ENCODE measurements around the gene GAB2.

GAB2 gene

DNA sequence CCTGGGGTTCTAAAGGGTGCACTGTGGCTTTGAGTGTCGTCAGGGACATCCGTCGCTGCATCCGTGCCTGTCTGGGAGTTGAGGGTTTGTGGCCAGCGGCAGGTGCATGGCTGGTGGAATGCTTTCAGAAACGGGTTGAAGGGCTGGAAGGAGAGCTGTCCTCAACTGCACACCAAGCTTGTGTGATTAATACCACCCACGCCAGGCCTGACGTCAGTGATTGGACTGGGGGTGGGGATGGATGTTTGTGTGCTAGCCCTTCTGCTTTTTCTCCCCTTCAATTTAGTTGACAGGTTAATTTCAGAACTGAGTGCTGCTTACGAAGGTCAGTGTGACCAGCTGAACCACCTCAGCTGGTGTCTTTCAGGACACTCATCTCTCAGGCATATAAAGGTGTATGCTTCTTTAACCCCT, 3.2 kb upstream of the GAB2 start:
- H3K4me3 Mint-ChIP-seq = peak overlapping the region; percentile 70
- H3K36me3 Mint-ChIP-seq (ENCODE audit: low read depth) = peaks cover 20% of the 10 kb centered on the region
- no peaks in the 10 kb centered on the region for H3K27me3 Mint-ChIP-seq (ENCODE audit: low read depth)
- peaks cover 60% of the 10 kb centered on the region for H3K4me1 Mint-ChIP-seq (ENCODE audit: low read depth)
- H3K27ac Mint-ChIP-seq = peak overlapping the region; percentile 74
- no peaks in the 10 kb centered on the region for H3K9me3 Mint-ChIP-seq
- DNase-seq (ENCODE audit: low spot score) = peak; percentile 80

GRCh38 chr11:78420255-78420764, 2.7 kb upstream of the GAB2 start:
- no peaks in the 10 kb centered on the region for H3K27me3 Mint-ChIP-seq (ENCODE audit: low read depth)
- peaks cover 24% of the 10 kb centered on the region for H3K36me3 Mint-ChIP-seq (ENCODE audit: low read depth)
- no peaks in the 10 kb centered on the region for H3K9me3 Mint-ChIP-seq
- peak overlapping the region; percentile 74 for H3K27ac Mint-ChIP-seq
- DNase-seq (ENCODE audit: low spot score) = peak; percentile 44
- peaks cover 61% of the 10 kb centered on the region for H3K4me1 Mint-ChIP-seq (ENCODE audit: low read depth)
- peak overlapping the region; percentile 70 for H3K4me3 Mint-ChIP-seq

GRCh38 chr11:78419327-78419726, 1.7 kb upstream of the GAB2 start:
- Mint-ChIP-seq H3K4me3 (peak overlapping the region; percentile 91), H3K9me3 (no peaks in the 10 kb centered on the region), H3K27me3 (ENCODE audit: low read depth) (no peaks in the 10 kb centered on the region), H3K4me1 (ENCODE audit: low read depth) (peaks cover 56% of the 10 kb centered on the region), H3K36me3 (ENCODE audit: low read depth) (peaks cover 22% of the 10 kb centered on the region), H3K27ac (peak overlapping the region; percentile 91)
- no peak for DNase-seq (ENCODE audit: low spot score)

- peak overlapping the region; percentile 91 for H3K27ac Mint-ChIP-seq
- H3K27me3 Mint-ChIP-seq (ENCODE audit: low read depth) = no peaks in the 10 kb centered on the region
- peak overlapping the region; percentile 91 for H3K4me3 Mint-ChIP-seq
- no peaks in the 10 kb centered on the region for H3K9me3 Mint-ChIP-seq
- peaks cover 53% of the 10 kb centered on the region for H3K4me1 Mint-ChIP-seq (ENCODE audit: low read depth)
- no peak for DNase-seq (ENCODE audit: low spot score)
- peaks cover 22% of the 10 kb centered on the region for H3K36me3 Mint-ChIP-seq (ENCODE audit: low read depth)
Observed at GRCh38 chr11:78418584-78419211, 1.1 kb upstream of the GAB2 start.

DNA sequence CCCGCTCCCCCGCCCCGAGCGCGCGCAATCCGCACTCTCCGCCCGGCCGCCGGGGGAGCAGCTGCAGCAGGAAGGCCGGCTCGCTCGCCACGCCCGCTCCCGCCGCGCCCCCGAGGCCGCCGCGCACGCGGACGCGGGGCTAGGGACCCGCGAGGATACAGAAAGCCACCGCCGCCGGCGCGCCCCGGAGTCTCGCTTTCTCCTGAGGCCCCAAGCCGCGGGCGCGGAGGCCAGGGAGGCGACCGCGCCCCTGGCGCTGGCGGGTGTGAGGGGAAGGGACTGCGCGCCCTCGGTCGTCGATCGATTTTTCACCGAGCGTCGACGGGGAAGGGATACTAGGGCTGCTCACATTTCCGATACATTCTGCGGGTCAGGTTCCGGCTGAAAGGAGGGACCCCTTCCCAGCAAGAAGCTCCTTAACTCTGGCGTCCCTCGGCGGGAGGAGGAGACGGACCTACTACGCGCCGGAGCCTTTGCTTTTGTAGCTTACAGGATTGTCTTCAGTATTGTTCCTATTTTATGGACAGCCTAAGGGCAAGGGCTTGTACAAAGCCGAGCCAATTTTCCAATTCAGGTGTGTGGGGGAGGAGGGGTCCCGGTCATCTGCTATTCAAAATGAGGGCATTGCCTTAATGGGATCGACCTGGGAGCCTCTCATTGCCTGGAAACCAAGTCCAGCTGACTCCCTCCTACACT, 416 bp upstream of the GAB2 start:
- H3K27me3 Mint-ChIP-seq (ENCODE audit: low read depth) = no peaks in the 10 kb centered on the region
- H3K4me3 Mint-ChIP-seq = peak overlapping the region; percentile 91
- peaks cover 28% of the 10 kb centered on the region for H3K36me3 Mint-ChIP-seq (ENCODE audit: low read depth)
- H3K27ac Mint-ChIP-seq = peak overlapping the region; percentile 91
- peak; percentile 88 for DNase-seq (ENCODE audit: low spot score)
- no peaks in the 10 kb centered on the region for H3K9me3 Mint-ChIP-seq
- peaks cover 59% of the 10 kb centered on the region for H3K4me1 Mint-ChIP-seq (ENCODE audit: low read depth)

DNA sequence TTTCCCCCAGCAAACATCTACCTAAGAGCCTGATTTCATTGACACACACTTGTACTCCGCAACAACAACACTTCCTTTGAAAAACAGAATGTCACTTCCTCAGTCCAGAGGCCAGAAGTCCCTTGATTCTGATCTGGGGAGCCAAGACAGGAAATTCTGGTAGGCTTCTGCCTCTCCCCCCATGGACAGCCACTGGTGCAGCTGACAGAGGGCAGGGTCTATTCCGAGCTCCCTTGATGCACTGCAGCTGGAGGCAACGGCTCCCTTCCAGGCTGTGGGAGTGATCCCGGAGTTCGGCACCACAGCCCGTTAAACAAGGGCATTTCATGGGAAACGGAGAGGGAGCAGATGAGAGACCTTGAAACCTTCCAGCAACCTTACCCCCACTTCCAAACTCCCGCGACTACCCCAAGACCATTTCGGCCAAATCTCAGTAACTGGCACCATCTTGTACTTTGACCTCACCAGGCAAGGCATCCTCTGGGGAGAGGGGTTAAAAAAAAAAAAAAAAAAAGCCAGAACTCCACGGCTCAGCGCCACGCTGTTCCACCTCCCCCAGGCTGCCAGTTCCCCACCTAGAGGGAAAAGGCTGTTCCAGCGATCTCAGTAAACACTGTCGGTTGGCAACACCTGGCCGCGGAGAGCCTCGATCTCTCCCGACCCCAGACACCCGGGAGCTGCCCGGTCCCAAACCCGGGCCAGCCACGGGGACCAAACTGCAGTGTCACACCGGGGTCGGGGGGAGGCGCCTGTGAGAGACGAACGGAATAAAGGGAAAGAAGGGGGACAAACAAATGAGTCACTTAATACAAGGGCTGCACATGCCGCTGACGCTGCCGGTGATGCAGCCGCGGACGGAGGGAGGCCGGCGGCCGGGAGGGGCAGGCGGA, 1.1 kb downstream of the GAB2 start:
- Mint-ChIP-seq H3K36me3 (ENCODE audit: low read depth) (peaks cover 35% of the 10 kb centered on the region), H3K9me3 (peaks cover under 1% of the 10 kb centered on the region), H3K4me3 (peak overlapping the region; percentile 99), H3K4me1 (ENCODE audit: low read depth) (peaks cover 61% of the 10 kb centered on the region), H3K27ac (peak overlapping the region; percentile 97), H3K27me3 (ENCODE audit: low read depth) (no peaks in the 10 kb centered on the region)
- peak; percentile 86 for DNase-seq (ENCODE audit: low spot score)

- Mint-ChIP-seq H3K36me3 (ENCODE audit: low read depth) (peaks cover 43% of the 10 kb centered on the region), H3K9me3 (peaks cover 5% of the 10 kb centered on the region), H3K4me3 (peak overlapping the region; percentile 99), H3K27me3 (ENCODE audit: low read depth) (no peaks in the 10 kb centered on the region), H3K4me1 (ENCODE audit: low read depth) (peaks cover 55% of the 10 kb centered on the region), H3K27ac (peak overlapping the region; percentile 78)
- DNase-seq (ENCODE audit: low spot score) = no peak
Observed at GRCh38 chr11:78415338-78415737, 2.3 kb downstream of the GAB2 start.

DNA sequence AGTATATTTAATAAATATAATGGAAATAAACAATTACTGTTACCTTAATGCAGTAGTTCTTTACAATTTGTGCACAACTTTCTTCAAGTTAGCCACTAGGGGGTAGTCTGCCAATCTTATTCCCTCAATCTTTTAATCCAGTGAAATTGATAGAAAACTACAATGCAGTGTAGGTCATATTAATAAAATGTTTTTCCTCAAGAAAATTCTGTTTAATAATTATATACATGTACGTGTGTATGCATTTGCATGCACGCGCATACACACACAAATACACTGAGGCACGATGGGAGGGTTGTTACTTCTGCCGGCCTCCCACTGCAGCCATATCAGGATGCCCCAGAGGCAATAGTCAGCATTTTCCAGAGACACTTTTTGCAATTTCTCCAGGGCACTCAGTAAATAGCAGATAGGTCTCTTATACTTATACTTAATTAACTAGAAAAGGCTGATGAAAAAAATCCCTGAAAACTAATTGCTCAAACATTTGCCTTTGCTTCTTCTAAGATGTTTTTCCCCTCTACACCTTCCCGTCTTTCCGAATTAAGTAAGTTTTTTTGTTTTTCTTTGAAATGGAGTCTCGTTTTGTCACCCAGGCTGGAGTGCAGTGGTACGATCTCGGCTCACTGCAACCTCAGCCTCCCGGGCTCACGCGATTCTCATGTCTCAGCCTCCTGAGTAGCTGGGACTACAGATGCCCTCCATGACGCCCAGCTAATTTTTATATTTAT, 3.1 kb downstream of the GAB2 start:
- peaks cover 10% of the 10 kb centered on the region for H3K9me3 Mint-ChIP-seq
- no peaks in the 10 kb centered on the region for H3K27me3 Mint-ChIP-seq (ENCODE audit: low read depth)
- peak overlapping the region; percentile 99 for H3K4me3 Mint-ChIP-seq
- no peak for DNase-seq (ENCODE audit: low spot score)
- peaks cover 52% of the 10 kb centered on the region for H3K36me3 Mint-ChIP-seq (ENCODE audit: low read depth)
- H3K4me1 Mint-ChIP-seq (ENCODE audit: low read depth) = peaks cover 49% of the 10 kb centered on the region
- peak overlapping the region; percentile 27 for H3K27ac Mint-ChIP-seq

GRCh38 chr11:78408619-78409018, 9.0 kb downstream of the GAB2 start:
- DNase-seq (ENCODE audit: low spot score) = no peak
- no peak overlapping the region for H3K27ac Mint-ChIP-seq
- H3K27me3 Mint-ChIP-seq (ENCODE audit: low read depth) = no peaks in the 10 kb centered on the region
- peaks cover 45% of the 10 kb centered on the region for H3K4me1 Mint-ChIP-seq (ENCODE audit: low read depth)
- H3K9me3 Mint-ChIP-seq = peaks cover 41% of the 10 kb centered on the region
- no peak overlapping the region for H3K4me3 Mint-ChIP-seq
- H3K36me3 Mint-ChIP-seq (ENCODE audit: low read depth) = peaks cover 84% of the 10 kb centered on the region

- Mint-ChIP-seq H3K27ac (no peak overlapping the region), H3K27me3 (ENCODE audit: low read depth) (no peaks in the 10 kb centered on the region), H3K4me1 (ENCODE audit: low read depth) (peaks cover 37% of the 10 kb centered on the region), H3K4me3 (peak overlapping the region; percentile 29), H3K36me3 (ENCODE audit: low read depth) (peaks cover 74% of the 10 kb centered on the region), H3K9me3 (peaks cover 41% of the 10 kb centered on the region)
- DNase-seq (ENCODE audit: low spot score) = no peak
Observed at GRCh38 chr11:78406568-78407196, 10.9 kb downstream of the GAB2 start.

DNA sequence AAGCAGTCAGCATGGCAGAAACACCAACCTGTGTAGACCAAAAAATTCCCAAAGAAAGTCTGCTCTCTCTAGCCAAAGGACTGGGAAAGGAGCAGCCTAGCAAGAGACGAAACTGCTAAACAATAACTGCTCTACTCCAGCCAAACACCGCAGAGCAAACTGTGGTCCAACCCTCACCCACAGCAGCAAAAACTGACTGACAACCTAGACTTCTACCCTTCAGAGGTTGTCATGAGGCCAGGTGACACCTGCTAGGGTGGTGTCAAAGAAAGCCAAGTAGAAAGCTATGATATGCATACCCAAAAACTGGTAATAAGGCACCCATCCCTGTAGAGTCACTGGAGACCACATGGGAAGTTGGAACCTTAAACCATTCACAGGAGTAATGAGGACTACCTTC, 11.8 kb downstream of the GAB2 start:
- Mint-ChIP-seq H3K27me3 (ENCODE audit: low read depth) (no peaks in the 10 kb centered on the region), H3K4me1 (ENCODE audit: low read depth) (peaks cover 41% of the 10 kb centered on the region), H3K36me3 (ENCODE audit: low read depth) (peaks cover 76% of the 10 kb centered on the region), H3K27ac (no peak overlapping the region), H3K4me3 (no peak overlapping the region), H3K9me3 (peaks cover 37% of the 10 kb centered on the region)
- DNase-seq (ENCODE audit: low spot score) = no peak

GRCh38 chr11:78403781-78404180, 13.8 kb downstream of the GAB2 start:
- no peak overlapping the region for H3K27ac Mint-ChIP-seq
- peaks cover 28% of the 10 kb centered on the region for H3K9me3 Mint-ChIP-seq

GRCh38 chr11:78402847-78403246, 14.8 kb downstream of the GAB2 start:
- no peak for DNase-seq (ENCODE audit: low spot score)
- peaks cover 55% of the 10 kb centered on the region for H3K4me1 Mint-ChIP-seq (ENCODE audit: low read depth)
- no peaks in the 10 kb centered on the region for H3K27me3 Mint-ChIP-seq (ENCODE audit: low read depth)
- peaks cover 20% of the 10 kb centered on the region for H3K9me3 Mint-ChIP-seq
- no peak overlapping the region for H3K27ac Mint-ChIP-seq
- H3K4me3 Mint-ChIP-seq = no peak overlapping the region
- H3K36me3 Mint-ChIP-seq (ENCODE audit: low read depth) = peaks cover 60% of the 10 kb centered on the region

More at GRCh38 chr11:78403781-78404180, 13.8 kb downstream of the GAB2 start:
- H3K36me3 Mint-ChIP-seq (ENCODE audit: low read depth) = peaks cover 68% of the 10 kb centered on the region
- no peak for DNase-seq (ENCODE audit: low spot score)
- H3K4me3 Mint-ChIP-seq = no peak overlapping the region
- peaks cover 54% of the 10 kb centered on the region for H3K4me1 Mint-ChIP-seq (ENCODE audit: low read depth)
- H3K27me3 Mint-ChIP-seq (ENCODE audit: low read depth) = no peaks in the 10 kb centered on the region
